IMR-90 (cell line): ENCODE data around the gene FLII. TPM values are rescaled to one million over a fixed set of nuclear protein-coding genes. Genes with fewer than 3 reads are reported as not detected.
A peak's percentile ranks its signal among the peaks of the same experiment; 100 is the strongest.

Experiments used
- ATAC-seq: fragments of 200-7000 bp; cut with Tn5 transposase; 2 replicates; pipeline ENCODE4 v1.9.1; 2020; ENCODE audit warnings: low read depth, mild to moderate bottlenecking, moderate library complexity
- BruUV-seq: library from RNA; stranded (reverse); fragments of 400-500 nt; replicated peaks from 2 replicates; lab custom pipeline; 2021; lab: Mats Ljungman, UMichigan
- CTCF ChIA-PET: fragments of 300-600 bp; formaldehyde crosslinking; extraction: SDS; loops from one replicate; lab custom pipeline; 2021; ENCODE audit warnings: antibody characterized with exemption; lab: Yijun Ruan, JAX
- POLR2A ChIA-PET: fragments of 300-600 bp; sonication (Branson Sonifier 250); formaldehyde crosslinking; loops from one replicate; lab custom pipeline; 2022; ENCODE audit warnings: antibody characterized with exemption; ENCODE audit not compliant: unreplicated experiment; lab: Charles Lee
- DNase-seq: peaks from one replicate; pipeline ENCODE4 v3.0.0; 2013
- H2AFZ ChIP-seq: replicated peaks from 2 replicates; pipeline ENCODE3; 2013; ENCODE audit warnings: low read length, mild to moderate bottlenecking; ENCODE audit not compliant: poor library complexity
- H2AK5ac ChIP-seq: 2 replicates; pipeline ENCODE4 v1.6.1; 2013; ENCODE audit warnings: low read depth, low read length, inconsistent platforms
- H2AK9ac ChIP-seq: replicated peaks from 2 replicates; pipeline ENCODE3; 2013; ENCODE audit warnings: mild to moderate bottlenecking, low read depth, low read length, moderate library complexity; ENCODE audit not compliant: poor library complexity
- H2BK120ac ChIP-seq: 2 replicates; pipeline ENCODE4 v1.6.1; 2013; ENCODE audit warnings: low read depth, low read length, inconsistent platforms
- H2BK15ac ChIP-seq: 3 replicates; pipeline ENCODE4 v1.6.1; 2013; ENCODE audit warnings: low read depth, low read length, inconsistent platforms
- H2BK20ac ChIP-seq: 2 replicates; pipeline ENCODE4 v1.6.1; 2013; ENCODE audit warnings: low read depth, mild to moderate bottlenecking, inconsistent platforms, low read length, moderate library complexity
- H2BK5ac ChIP-seq: 2 replicates; pipeline ENCODE4 v1.6.1; 2013; ENCODE audit warnings: mild to moderate bottlenecking, low read depth, low read length, inconsistent platforms; ENCODE audit not compliant: poor library complexity, severe bottlenecking
- H3K14ac ChIP-seq: replicated peaks from 2 replicates; pipeline ENCODE4 v1.6.1; 2013; ENCODE audit warnings: low read depth, low read length, inconsistent platforms
- H3K18ac ChIP-seq: 2 replicates; pipeline ENCODE4 v1.6.1; 2013; ENCODE audit warnings: low read depth, low read length, control low read depth
- H3K23ac ChIP-seq: 2 replicates; pipeline ENCODE4 v1.6.1; 2013; ENCODE audit warnings: low read depth, low read length, inconsistent platforms
- H3K27ac ChIP-seq: 2 replicates; pipeline ENCODE4 v1.5.1; 2013; ENCODE audit warnings: mild to moderate bottlenecking, control low read depth, low read length; ENCODE audit not compliant: insufficient read depth
- H3K27me3 ChIP-seq: 2 replicates; pipeline ENCODE4 v1.6.1; 2013; ENCODE audit warnings: low read length; ENCODE audit not compliant: control insufficient read depth, insufficient read depth
- H3K36me3 ChIP-seq: 2 replicates; pipeline ENCODE4 v1.6.1; 2013; ENCODE audit warnings: low read length, mixed read lengths; ENCODE audit not compliant: control insufficient read depth, insufficient read depth
- H3K4ac ChIP-seq: 2 replicates; pipeline ENCODE4 v1.6.1; 2013; ENCODE audit warnings: low read depth, low read length, inconsistent platforms
- H3K4me1 ChIP-seq: 2 replicates; pipeline ENCODE4 v1.6.1; 2013; ENCODE audit warnings: low read length, mixed read lengths; ENCODE audit not compliant: control insufficient read depth, insufficient read depth
- H3K4me2 ChIP-seq: 2 replicates; pipeline ENCODE4 v1.6.1; 2013; ENCODE audit warnings: low read depth, mild to moderate bottlenecking, control low read depth, low read length, moderate library complexity
- H3K4me3 ChIP-seq: 2 replicates; pipeline ENCODE4 v1.5.1; 2013; ENCODE audit warnings: low read depth, mild to moderate bottlenecking, control low read depth, low read length, moderate library complexity; ENCODE audit not compliant: insufficient read depth
- H3K56ac ChIP-seq: 2 replicates; pipeline ENCODE4 v1.6.1; 2013; ENCODE audit warnings: low read length, inconsistent platforms; ENCODE audit not compliant: insufficient read depth; ENCODE audit errors: extremely low read depth
- H3K79me1 ChIP-seq, 2 experiments: 2 replicates each; pipeline ENCODE4 v1.6.1; 2013; ENCODE audit warnings: low read length in 2 of 2, inconsistent platforms in 1 of 2, low read depth in 1 of 2
- H3K9ac ChIP-seq: 2 replicates; pipeline ENCODE4 v1.6.1; 2013; ENCODE audit warnings: low read depth, low read length, control low read depth
- H3K9me1 ChIP-seq: 2 replicates; pipeline ENCODE4 v1.6.1; 2013; ENCODE audit warnings: low read length, inconsistent platforms; ENCODE audit not compliant: insufficient read depth
- H3K9me3 ChIP-seq: 2 replicates; pipeline ENCODE4 v1.6.1; 2013; ENCODE audit warnings: low read length; ENCODE audit not compliant: control insufficient read depth, insufficient read depth
- H4K20me1 ChIP-seq: 2 replicates; pipeline ENCODE4 v1.6.1; 2013; ENCODE audit warnings: low read length, inconsistent platforms; ENCODE audit not compliant: insufficient read depth
- H4K5ac ChIP-seq: 2 replicates; pipeline ENCODE4 v1.6.1; 2013; ENCODE audit warnings: mild to moderate bottlenecking, low read depth, low read length, control low read depth
- H4K8ac ChIP-seq, 2 experiments: 2 replicates each; pipeline ENCODE4 v1.6.1; 2013; ENCODE audit warnings: low read depth in 2 of 2, low read length in 2 of 2, control low read depth in 1 of 2, inconsistent platforms in 1 of 2
- H4K91ac ChIP-seq: 2 replicates; pipeline ENCODE4 v1.6.1; 2013; ENCODE audit warnings: low read depth, low read length, inconsistent platforms; ENCODE audit not compliant: insufficient read depth
- BHLHE40 ChIP-seq: fragments of 150-350 bp; IDR thresholded peaks from 2 replicates; pipeline ENCODE4 v1.6.1; 2016; ENCODE audit warnings: mild to moderate bottlenecking, low read depth, low read length
- CHD1 ChIP-seq: IDR thresholded peaks from 2 replicates; pipeline ENCODE4 v1.6.1; 2012; ENCODE audit warnings: low read depth, low read length, improper control_type of control experiment
- FOS ChIP-seq: fragments of 150-350 bp; IDR thresholded peaks from 2 replicates; pipeline ENCODE4 v1.6.1; 2016; ENCODE audit warnings: low read depth, low read length
- MAFK ChIP-seq: IDR thresholded peaks from 2 replicates; pipeline ENCODE4 v1.6.1; 2012; ENCODE audit warnings: low read depth, low read length, improper control_type of control experiment
- MAZ ChIP-seq: IDR thresholded peaks from 2 replicates; pipeline ENCODE4 v1.6.1; 2012; ENCODE audit warnings: low read depth, mild to moderate bottlenecking, low read length, improper control_type of control experiment, moderate library complexity, borderline replicate concordance
- MXI1 ChIP-seq: IDR thresholded peaks from 2 replicates; pipeline ENCODE4 v1.6.1; 2012; ENCODE audit warnings: low read depth, mild to moderate bottlenecking, low read length, moderate library complexity, borderline replicate concordance
- NFE2L2 ChIP-seq: fragments of 150-350 bp; IDR thresholded peaks from 2 replicates; pipeline ENCODE4 v1.6.1; 2016; ENCODE audit warnings: low read depth, mild to moderate bottlenecking, low read length
- RFX5 ChIP-seq: IDR thresholded peaks from 2 replicates; pipeline ENCODE4 v1.8.0; 2012; ENCODE audit warnings: low read depth, mild to moderate bottlenecking, low read length, moderate library complexity
- SMC3 ChIP-seq: fragments of 150-350 bp; IDR thresholded peaks from 2 replicates; pipeline ENCODE4 v1.6.1; 2016; ENCODE audit warnings: low read depth, mild to moderate bottlenecking, antibody characterized with exemption, low read length, moderate library complexity
- whole genome bisulfite sequencing, 2 experiments: methylation state at CpG; one replicate each; pipeline versions ENCODE4 v1.1.5 to v1.1.7; 2013; ENCODE audit warnings: missing lambda C conversion rate in 2 of 2; ENCODE audit not compliant: insufficient read length in 1 of 2; ENCODE audit errors: extremely low coverage in 2 of 2; 5-methylcytosine and 5-hydroxymethylcytosine counted together
- dilution Hi-C: fragments of 300-500 bp; cut with HindIII; formaldehyde crosslinking; loops from one replicate; pipeline ENCODE4 v1.14.3; 2018; ENCODE audit warnings: low sequenced_read_pairs; ENCODE audit not compliant: unreplicated experiment
- in situ Hi-C: fragments of 300-500 bp; cut with MboI; formaldehyde crosslinking; loops from 3 replicates; pipeline ENCODE4 v1.14.3; 2019; ENCODE audit warnings: low sequenced_read_pairs, inconsistent platforms, mixed read lengths
- intact Hi-C: fragments of 100-400 bp; cut with micrococcal nuclease; formaldehyde crosslinking; loops from 2 replicates; pipeline ENCODE4 v1.10.0; 2022
- polyA plus RNA-seq, 3 experiments: library from polyadenylated mRNA; depleted of rRNA; stranded (reverse); fragments of >200 nt; gene quantifications; 2 replicates each; pipeline ENCODE4 v1.2.3, GENCODE V29; 2012; ENCODE audit warnings: low replicate concordance in 1 of 3
- total RNA-seq: library from RNA; depleted of rRNA; stranded (reverse); fragments of >200 nt; gene quantifications from 2 replicates; pipeline ENCODE4 v1.2.3, GENCODE V29; 2012
- TF ChIP-seq, protein P1 (sequence below): fragments of 150-350 bp; IDR thresholded peaks from 2 replicates; pipeline ENCODE4 v1.6.1; 2017; ENCODE audit warnings: mild to moderate bottlenecking, antibody characterized with exemption, low read length, low read depth
- TF ChIP-seq, protein P2 (sequence below): conservative IDR thresholded peaks from 2 replicates; pipeline ENCODE4 v1.5.1; 2012; ENCODE audit warnings: mild to moderate bottlenecking, low read depth, low read length, improper control_type of control experiment
- TF ChIP-seq, protein P3 (sequence below): fragments of 150-350 bp; IDR thresholded peaks from 2 replicates; pipeline ENCODE4 v1.6.1; 2016; ENCODE audit warnings: low read depth, mild to moderate bottlenecking, low read length, moderate library complexity, borderline replicate concordance

The FLII gene
- total and polyA plus RNA-seq, 2 of the 4 experiments (the other 2 are of a cell fraction) = 263 to 290 TPM

DNA sequence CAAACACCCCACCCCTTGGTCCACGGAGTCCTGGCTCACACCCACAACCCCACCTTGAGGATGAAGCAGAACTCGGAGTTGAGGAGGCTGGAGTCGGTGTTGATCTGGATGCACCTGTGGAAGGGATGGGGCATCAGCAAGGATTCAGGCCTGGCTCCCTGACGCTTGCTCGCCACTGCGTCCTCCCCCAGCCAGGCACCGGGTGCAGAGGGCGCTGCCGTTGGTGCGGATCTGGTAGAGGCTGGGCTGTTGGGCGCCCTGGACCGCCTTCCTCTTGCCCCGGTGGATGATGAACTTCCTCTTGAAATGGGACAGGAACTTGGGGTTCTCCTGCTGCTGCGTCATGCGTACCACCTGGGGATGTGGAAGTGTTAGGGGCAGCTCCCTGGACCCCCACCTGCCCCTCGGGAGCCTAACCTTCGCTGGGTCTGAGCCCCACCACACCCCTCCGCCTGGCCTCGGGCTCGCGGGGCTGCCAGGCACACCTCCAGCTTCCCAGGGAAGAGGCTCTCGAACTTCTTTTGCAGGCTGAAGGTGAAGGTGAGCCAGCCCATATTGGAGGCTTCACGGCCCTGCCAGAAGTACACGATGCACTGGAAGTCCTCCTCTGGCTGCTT, 12.3 kb downstream of the FLII start:
- Histone ChIP-seq H3K18ac (no peak overlapping the region), H4K5ac (no peak overlapping the region), H3K36me3 (peaks cover 83% of the 10 kb centered on the region), H3K4ac (no peak overlapping the region), H2BK15ac (no peak overlapping the region), H3K23ac (no peak overlapping the region), H3K14ac (no peak overlapping the region), H2AK5ac (no peak overlapping the region), H3K4me2 (no peak overlapping the region), H2BK120ac (no peak overlapping the region), H2BK20ac (no peak overlapping the region), H3K9me1 (peaks cover 3% of the 10 kb centered on the region), H3K27me3 (no peaks in the 10 kb centered on the region), H3K4me3 (no peak overlapping the region), H4K8ac (no peak overlapping the region), H3K4me1 (no peaks in the 10 kb centered on the region), H3K56ac (no peak overlapping the region), H2BK5ac (no peak overlapping the region), H4K20me1 (peaks cover 35% of the 10 kb centered on the region), H3K79me1 (peaks cover 3 to 26% of the 10 kb centered on the region in 2 experiments; a peak in 2 of 4 replicates), H3K9ac (no peak overlapping the region), H2AFZ (no peak overlapping the region), H4K91ac (no peak overlapping the region), H3K9me3 (no peaks in the 10 kb centered on the region), H2AK9ac (peak overlapping the region; percentile 16), H3K27ac (no peak overlapping the region)
- ChIA-PET POLR2A (no interaction called here), CTCF (no interaction called here)
- in situ Hi-C loops (no loop called here), intact Hi-C loops (no loop called here), dilution Hi-C loops (no loop called here)
- ATAC-seq (no peak), DNase-seq (no peak)
- TSS peak; percentile 88 for BruUV-seq
- WGBS, 2 experiments = 80% methylated on average over 6 of the region's 24 CpGs; no CpG with 5 or more reads in 1 of the 2 experiments
- TF ChIP-seq FOS (no peak), RFX5 (no peak), SMC3 (no peak), CHD1 (no peak), MXI1 (no peak), MAFK (no peak), BHLHE40 (no peak), MAZ (no peak), NFE2L2 (no peak)
- TF ChIP-seq, protein P1, sequence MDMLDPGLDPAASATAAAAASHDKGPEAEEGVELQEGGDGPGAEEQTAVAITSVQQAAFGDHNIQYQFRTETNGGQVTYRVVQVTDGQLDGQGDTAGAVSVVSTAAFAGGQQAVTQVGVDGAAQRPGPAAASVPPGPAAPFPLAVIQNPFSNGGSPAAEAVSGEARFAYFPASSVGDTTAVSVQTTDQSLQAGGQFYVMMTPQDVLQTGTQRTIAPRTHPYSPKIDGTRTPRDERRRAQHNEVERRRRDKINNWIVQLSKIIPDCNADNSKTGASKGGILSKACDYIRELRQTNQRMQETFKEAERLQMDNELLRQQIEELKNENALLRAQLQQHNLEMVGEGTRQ = no peak
- TF ChIP-seq, protein P2, sequence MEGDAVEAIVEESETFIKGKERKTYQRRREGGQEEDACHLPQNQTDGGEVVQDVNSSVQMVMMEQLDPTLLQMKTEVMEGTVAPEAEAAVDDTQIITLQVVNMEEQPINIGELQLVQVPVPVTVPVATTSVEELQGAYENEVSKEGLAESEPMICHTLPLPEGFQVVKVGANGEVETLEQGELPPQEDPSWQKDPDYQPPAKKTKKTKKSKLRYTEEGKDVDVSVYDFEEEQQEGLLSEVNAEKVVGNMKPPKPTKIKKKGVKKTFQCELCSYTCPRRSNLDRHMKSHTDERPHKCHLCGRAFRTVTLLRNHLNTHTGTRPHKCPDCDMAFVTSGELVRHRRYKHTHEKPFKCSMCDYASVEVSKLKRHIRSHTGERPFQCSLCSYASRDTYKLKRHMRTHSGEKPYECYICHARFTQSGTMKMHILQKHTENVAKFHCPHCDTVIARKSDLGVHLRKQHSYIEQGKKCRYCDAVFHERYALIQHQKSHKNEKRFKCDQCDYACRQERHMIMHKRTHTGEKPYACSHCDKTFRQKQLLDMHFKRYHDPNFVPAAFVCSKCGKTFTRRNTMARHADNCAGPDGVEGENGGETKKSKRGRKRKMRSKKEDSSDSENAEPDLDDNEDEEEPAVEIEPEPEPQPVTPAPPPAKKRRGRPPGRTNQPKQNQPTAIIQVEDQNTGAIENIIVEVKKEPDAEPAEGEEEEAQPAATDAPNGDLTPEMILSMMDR = no peak
- TF ChIP-seq, protein P3, sequence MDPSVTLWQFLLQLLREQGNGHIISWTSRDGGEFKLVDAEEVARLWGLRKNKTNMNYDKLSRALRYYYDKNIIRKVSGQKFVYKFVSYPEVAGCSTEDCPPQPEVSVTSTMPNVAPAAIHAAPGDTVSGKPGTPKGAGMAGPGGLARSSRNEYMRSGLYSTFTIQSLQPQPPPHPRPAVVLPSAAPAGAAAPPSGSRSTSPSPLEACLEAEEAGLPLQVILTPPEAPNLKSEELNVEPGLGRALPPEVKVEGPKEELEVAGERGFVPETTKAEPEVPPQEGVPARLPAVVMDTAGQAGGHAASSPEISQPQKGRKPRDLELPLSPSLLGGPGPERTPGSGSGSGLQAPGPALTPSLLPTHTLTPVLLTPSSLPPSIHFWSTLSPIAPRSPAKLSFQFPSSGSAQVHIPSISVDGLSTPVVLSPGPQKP = no peak
